GM18517 (cell line): ENCODE results near the gene MCM3AP.
"Not testable (repeated sequence)": the region's sequence is repeated elsewhere in the genome, so short reads cannot be mapped to it uniquely, and the experiment has no call there.

ENCODE experiments used
- ATAC-seq: cut with Tn5 transposase; IDR thresholded peaks from one replicate; pipeline ENCODE4 v1.9.1; 2021; ENCODE audit warnings: mild to moderate bottlenecking, moderate library complexity; ENCODE audit not compliant: unreplicated experiment

The MCM3AP gene

GRCh38 chr21:46245213-46245915 lies 40.0 kb downstream of the MCM3AP start:
- ATAC-seq, result no peak

GRCh38 chr21:46244602-46245001 lies 40.8 kb downstream of the MCM3AP start:
- ATAC-seq, result no peak

- no peak for ATAC-seq
These were observed 41.5 kb downstream of the MCM3AP start for GRCh38 chr21:46243960-46244361.

GRCh38 chr21:46243325-46243724 lies 42.1 kb downstream of the MCM3AP start:
- no peak for ATAC-seq

GRCh38 chr21:46241577-46241976 lies 43.8 kb downstream of the MCM3AP start:
- ATAC-seq, result not testable (repeated sequence)

- ATAC-seq, result no peak
These were observed 45.5 kb downstream of the MCM3AP start for GRCh38 chr21:46239817-46240325.

- no peak for ATAC-seq
These were observed 47.9 kb downstream of the MCM3AP start for GRCh38 chr21:46237474-46237873.

- no peak for ATAC-seq
These were observed 50.9 kb downstream of the MCM3AP start for GRCh38 chr21:46234436-46234950.

GRCh38 chr21:46229923-46230260 lies 55.5 kb downstream of the MCM3AP start:
- no peak for ATAC-seq

- ATAC-seq, result no peak
These were observed 56.1 kb downstream of the MCM3AP start for GRCh38 chr21:46229133-46229922.

GRCh38 chr21:46228345-46229051 lies 56.9 kb downstream of the MCM3AP start, which contains the start of gene LSS:
TSS of gene LSS (minus strand) at chr21:46228774. CDS start at chr21:46228745, 29 bp downstream.
- ATAC-seq, result peak; percentile 53

GRCh38 chr21:46227811-46228344 lies 57.5 kb downstream of the MCM3AP start:
- no peak for ATAC-seq

GRCh38 chr21:46226920-46227599 lies 58.4 kb downstream of the MCM3AP start:
- no peak for ATAC-seq

- no peak for ATAC-seq
These were observed 59.3 kb downstream of the MCM3AP start for GRCh38 chr21:46226146-46226545.

GRCh38 chr21:46223661-46224060 lies 61.8 kb downstream of the MCM3AP start:
- not testable (repeated sequence) for ATAC-seq

GRCh38 chr21:46223217-46223616 lies 62.2 kb downstream of the MCM3AP start:
- no peak for ATAC-seq

- ATAC-seq, result no peak
These were observed 62.8 kb downstream of the MCM3AP start for GRCh38 chr21:46222436-46223116.

GRCh38 chr21:46221664-46222435 lies 63.6 kb downstream of the MCM3AP start:
- no peak for ATAC-seq

GRCh38 chr21:46220847-46221246 lies 64.6 kb downstream of the MCM3AP start:
- ATAC-seq, result no peak
